ENCODE data around the gene CRELD2.

The CRELD2 gene

GRCh38 chr22:49963647-49964026, 45.2 kb downstream of the CRELD2 start:
- H3K4me3 ChIP-seq (ENCODE audit: low read depth, low read length) = no peak overlapping the region
- no peaks in the 10 kb centered on the region for H3K27me3 ChIP-seq (ENCODE audit: insufficient read depth, low read depth, severe bottlenecking)
- peaks cover 32% of the 10 kb centered on the region for H3K36me3 ChIP-seq
- no peaks in the 10 kb centered on the region for H3K9me3 ChIP-seq (ENCODE audit: severe bottlenecking)
- TF ChIP-seq, protein P1, sequence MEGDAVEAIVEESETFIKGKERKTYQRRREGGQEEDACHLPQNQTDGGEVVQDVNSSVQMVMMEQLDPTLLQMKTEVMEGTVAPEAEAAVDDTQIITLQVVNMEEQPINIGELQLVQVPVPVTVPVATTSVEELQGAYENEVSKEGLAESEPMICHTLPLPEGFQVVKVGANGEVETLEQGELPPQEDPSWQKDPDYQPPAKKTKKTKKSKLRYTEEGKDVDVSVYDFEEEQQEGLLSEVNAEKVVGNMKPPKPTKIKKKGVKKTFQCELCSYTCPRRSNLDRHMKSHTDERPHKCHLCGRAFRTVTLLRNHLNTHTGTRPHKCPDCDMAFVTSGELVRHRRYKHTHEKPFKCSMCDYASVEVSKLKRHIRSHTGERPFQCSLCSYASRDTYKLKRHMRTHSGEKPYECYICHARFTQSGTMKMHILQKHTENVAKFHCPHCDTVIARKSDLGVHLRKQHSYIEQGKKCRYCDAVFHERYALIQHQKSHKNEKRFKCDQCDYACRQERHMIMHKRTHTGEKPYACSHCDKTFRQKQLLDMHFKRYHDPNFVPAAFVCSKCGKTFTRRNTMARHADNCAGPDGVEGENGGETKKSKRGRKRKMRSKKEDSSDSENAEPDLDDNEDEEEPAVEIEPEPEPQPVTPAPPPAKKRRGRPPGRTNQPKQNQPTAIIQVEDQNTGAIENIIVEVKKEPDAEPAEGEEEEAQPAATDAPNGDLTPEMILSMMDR (IDR thresholded peaks at IDR 0.05; ENCODE audit: low read depth, low read length) = no peak
- peak overlapping the region; percentile 26; the same call in 1 of the 2 replicates for H3K27ac ChIP-seq
- DNase-seq = no peak

DNA sequence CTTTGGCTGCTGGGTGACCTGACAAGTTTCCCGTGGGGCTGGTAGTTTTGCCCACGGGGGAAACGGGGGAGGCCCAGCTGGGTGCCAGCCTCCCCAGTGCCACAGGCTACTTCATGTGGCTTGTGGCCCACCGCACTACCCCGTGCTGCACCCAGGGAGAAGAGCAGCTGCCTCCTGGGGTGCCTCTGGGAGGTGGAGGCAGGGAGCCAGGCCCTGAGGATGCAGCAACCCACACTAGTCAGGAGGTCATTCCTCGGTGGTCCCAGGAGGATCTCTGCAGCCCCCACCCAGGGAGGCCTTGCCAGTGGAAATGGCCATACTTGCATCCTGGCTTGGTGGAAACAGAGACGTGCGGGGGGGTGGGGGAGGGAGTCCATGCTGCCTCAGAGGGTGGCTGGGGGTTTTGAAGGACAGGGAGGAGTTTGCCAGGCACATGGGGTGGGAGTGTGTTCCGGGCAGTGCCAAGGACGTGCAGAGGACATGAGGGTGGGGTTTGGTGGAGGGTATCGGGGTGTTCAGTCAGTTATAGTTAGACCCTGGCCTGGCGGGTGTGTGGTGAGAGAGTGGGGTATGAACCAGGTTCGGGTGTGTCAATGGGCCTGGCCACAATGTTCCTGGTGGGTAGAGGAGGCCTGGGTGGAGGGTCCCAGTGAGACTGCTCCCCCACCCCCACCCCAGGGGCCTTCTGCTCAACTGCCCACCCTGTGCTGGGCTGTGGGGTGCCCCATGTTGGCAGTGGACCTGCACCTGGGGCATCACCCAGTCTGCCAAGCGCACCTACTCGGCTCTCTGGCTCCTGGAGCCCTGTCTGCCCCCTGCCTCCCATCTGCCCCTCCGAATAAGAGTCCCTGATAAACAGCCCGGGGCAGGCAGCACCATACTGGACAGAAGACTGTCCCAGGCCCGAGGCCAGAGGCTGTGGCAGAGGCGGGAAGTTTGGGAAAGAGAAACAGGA, 46.0 kb downstream of the CRELD2 start:
- DNase-seq = peak; percentile 8
- TF ChIP-seq, protein P1 (IDR thresholded peaks at IDR 0.05; ENCODE audit: low read depth, low read length) = no peak
- Histone ChIP-seq H3K27me3 (ENCODE audit: insufficient read depth, low read depth, severe bottlenecking) (no peaks in the 10 kb centered on the region), H3K9me3 (ENCODE audit: severe bottlenecking) (no peaks in the 10 kb centered on the region), H3K36me3 (peaks cover 32% of the 10 kb centered on the region), H3K27ac (no peak overlapping the region), H3K4me3 (ENCODE audit: low read depth, low read length) (no peak overlapping the region)

DNA sequence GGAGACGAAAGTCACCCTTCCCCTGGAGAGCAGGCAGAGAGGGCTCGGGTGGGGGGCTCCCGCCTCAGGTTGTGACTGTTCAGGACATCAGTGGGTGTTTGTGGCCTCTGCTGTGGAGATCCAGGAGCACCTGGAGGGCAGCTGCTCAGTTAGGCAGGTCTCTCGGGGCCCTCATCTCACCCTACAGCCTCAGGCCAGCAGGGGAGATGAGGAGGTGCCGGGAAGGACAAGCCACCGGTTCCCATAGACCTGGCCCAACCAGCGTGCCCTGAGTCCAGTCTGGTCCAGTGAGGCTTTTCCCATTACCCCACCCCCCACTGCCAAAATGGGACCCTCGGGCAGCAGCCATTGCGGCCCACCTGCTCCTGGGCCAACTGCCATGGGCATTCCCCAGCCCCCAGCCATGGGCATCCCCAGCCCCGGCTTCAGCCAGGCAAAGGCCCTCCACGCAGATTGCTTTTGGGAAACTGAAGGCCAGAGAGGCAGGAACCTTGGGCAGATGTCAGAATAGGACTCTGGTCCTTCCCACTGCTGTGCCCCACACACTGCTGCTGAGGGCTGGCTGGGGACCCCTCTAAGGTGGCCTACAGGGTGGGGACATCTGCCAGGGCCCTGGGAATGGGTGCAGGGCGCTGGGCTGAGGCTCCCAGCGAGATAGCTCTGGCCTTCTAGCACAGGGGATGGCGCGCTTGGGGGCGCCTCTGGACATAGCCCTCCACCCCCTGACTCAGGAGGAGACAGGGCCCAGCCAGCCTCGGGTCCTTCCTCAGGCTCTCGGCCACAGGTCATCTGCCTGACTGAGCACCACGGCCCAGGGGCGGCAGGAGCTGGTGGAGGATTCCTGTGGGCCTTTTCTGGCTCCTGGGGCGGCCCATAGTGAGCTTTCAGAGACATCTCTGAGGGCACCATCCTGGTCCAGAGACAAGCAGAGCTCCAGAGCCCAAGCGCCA, 46.9 kb downstream of the CRELD2 start:
- TF ChIP-seq, protein P1 (IDR thresholded peaks at IDR 0.05; ENCODE audit: low read depth, low read length) = no peak
- peaks cover 32% of the 10 kb centered on the region for H3K36me3 ChIP-seq
- no peaks in the 10 kb centered on the region for H3K9me3 ChIP-seq (ENCODE audit: severe bottlenecking)
- no peaks in the 10 kb centered on the region for H3K27me3 ChIP-seq (ENCODE audit: insufficient read depth, low read depth, severe bottlenecking)
- H3K27ac ChIP-seq = no peak overlapping the region
- DNase-seq = peak; percentile 8
- H3K4me3 ChIP-seq (ENCODE audit: low read depth, low read length) = no peak overlapping the region

DNA sequence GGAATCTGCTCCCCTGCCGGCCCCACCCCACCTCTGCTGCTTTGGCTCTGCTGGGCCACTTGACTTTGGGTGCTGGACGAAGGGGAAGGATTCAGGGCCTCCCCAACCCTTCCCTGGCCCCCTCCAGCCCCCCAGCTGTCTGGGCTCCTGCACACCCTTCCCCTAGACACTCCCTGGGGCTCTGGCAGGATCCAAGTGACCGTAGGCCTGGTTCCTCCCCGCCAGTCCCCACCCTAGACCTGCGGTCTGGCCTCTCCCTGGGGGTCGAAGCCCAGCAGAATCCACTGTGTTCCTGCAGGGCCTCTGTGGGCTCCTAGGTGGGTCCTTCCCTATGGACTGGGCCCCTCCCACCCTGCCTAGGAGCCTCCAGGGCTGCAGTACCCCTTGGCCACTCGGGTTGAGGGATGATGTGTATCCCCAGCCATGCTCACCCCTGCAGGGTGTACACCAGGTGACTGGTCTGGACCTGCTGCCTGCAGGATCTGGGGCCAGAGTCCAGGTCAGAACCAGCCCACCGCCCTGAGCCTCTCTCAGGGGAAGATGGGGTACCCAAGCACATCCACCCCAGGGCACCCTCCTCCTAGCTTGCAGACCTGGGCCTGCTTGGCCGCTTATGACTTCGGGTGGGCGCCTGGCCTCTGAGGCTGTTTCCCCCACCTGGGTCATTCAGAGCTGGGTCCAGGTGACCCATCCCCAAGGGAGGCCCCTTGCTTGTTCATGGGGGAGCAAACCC, 47.8 kb downstream of the CRELD2 start:
- Histone ChIP-seq H3K9me3 (ENCODE audit: severe bottlenecking) (no peaks in the 10 kb centered on the region), H3K36me3 (peaks cover 32% of the 10 kb centered on the region), H3K27ac (no peak overlapping the region; the same call in 1 of the 2 replicates), H3K27me3 (ENCODE audit: insufficient read depth, low read depth, severe bottlenecking) (no peaks in the 10 kb centered on the region), H3K4me3 (ENCODE audit: low read depth, low read length) (no peak overlapping the region)
- TF ChIP-seq, protein P1 (IDR thresholded peaks at IDR 0.05; ENCODE audit: low read depth, low read length) = no peak
- no peak for DNase-seq
